PC-9 (cell line): Measurements from ENCODE around the gene ADGRA3. TPM values are rescaled to one million over a fixed set of nuclear protein-coding genes. Genes with fewer than 3 reads are reported as not detected.

Experiments
- BruUV-seq: library from RNA; stranded (reverse); fragments of 400-500 nt; replicated peaks from 2 replicates; lab custom pipeline; 2021; lab: Mats Ljungman, UMichigan
- CTCF ChIA-PET: fragments of 300-600 bp; sonication (Branson Sonifier 250); formaldehyde crosslinking; loops from one replicate; lab custom pipeline; 2022; ENCODE audit warnings: antibody characterized with exemption; lab: Charles Lee
- POLR2A ChIA-PET: fragments of 300-600 bp; sonication (Branson Sonifier 250); formaldehyde crosslinking; loops from one replicate; lab custom pipeline; 2022; ENCODE audit warnings: antibody characterized with exemption; ENCODE audit not compliant: unreplicated experiment; lab: Charles Lee
- DNase-seq, 2 experiments: peaks; one replicate each; pipeline versions ENCODE4 v3.0.0 to v3.0.0-alpha.2; 2015 to 2022; ENCODE audit warnings: mixed read lengths in 1 of 2
- H2AFZ ChIP-seq: fragments of 200-600 bp; sonication (generic); 2 replicates; pipeline ENCODE4 v1.8.1; 2017; ENCODE audit warnings: antibody characterized with exemption
- H3F3A ChIP-seq: fragments of 200-600 bp; sonication (generic); 2 replicates; pipeline ENCODE4 v1.8.1; 2017; ENCODE audit warnings: antibody characterized with exemption, mild to moderate bottlenecking, low read depth; ENCODE audit not compliant: insufficient read depth
- H3K27ac ChIP-seq: fragments of 200-600 bp; sonication (generic); 2 replicates; pipeline ENCODE4 v1.6.1; 2016; ENCODE audit warnings: mixed run types
- H3K27me3 ChIP-seq: fragments of 200-600 bp; sonication (generic); 2 replicates; pipeline ENCODE4 v1.6.1; 2016; ENCODE audit warnings: low read depth, mixed run types; ENCODE audit not compliant: insufficient read depth
- H3K36me3 ChIP-seq: fragments of 200-600 bp; sonication (generic); 2 replicates; pipeline ENCODE4 v1.6.1; 2016; ENCODE audit warnings: low read depth, mixed run types
- H3K4me1 ChIP-seq: fragments of 200-600 bp; sonication (generic); replicated peaks from 2 replicates; pipeline ENCODE4 v1.6.1; 2016; ENCODE audit warnings: mixed run types; ENCODE audit not compliant: insufficient read depth
- H3K4me2 ChIP-seq: fragments of 200-600 bp; sonication (generic); 2 replicates; pipeline ENCODE4 v1.6.1; 2017; ENCODE audit warnings: mixed run types
- H3K4me3 ChIP-seq: fragments of 200-600 bp; sonication (generic); 2 replicates; pipeline ENCODE4 v1.6.1; 2016; ENCODE audit warnings: mixed run types
- H3K79me2 ChIP-seq: fragments of 200-600 bp; sonication (generic); 2 replicates; pipeline ENCODE4 v1.6.1; 2017; ENCODE audit warnings: low read depth, mixed run types
- H3K9me2 ChIP-seq: fragments of 200-600 bp; sonication (generic); 2 replicates; pipeline ENCODE4 v1.8.1; 2017; ENCODE audit warnings: mild to moderate bottlenecking; ENCODE audit not compliant: insufficient read depth
- H3K9me3 ChIP-seq: fragments of 200-600 bp; sonication (generic); 2 replicates; pipeline ENCODE4 v1.8.1; 2016; ENCODE audit warnings: low read depth; ENCODE audit not compliant: insufficient read depth
- H4K20me1 ChIP-seq: fragments of 200-600 bp; sonication (generic); 2 replicates; pipeline ENCODE4 v1.8.1; 2017; ENCODE audit not compliant: insufficient read depth
- EZH2 ChIP-seq: fragments of 200-600 bp; sonication (generic); IDR thresholded peaks from 2 replicates; pipeline ENCODE4 v1.8.0; 2017; ENCODE audit warnings: antibody characterized with exemption, low read depth
- intact Hi-C: fragments of 100-400 bp; cut with micrococcal nuclease; formaldehyde crosslinking; loops from one replicate; pipeline ENCODE4 v1.10.0; 2022; ENCODE audit not compliant: unreplicated experiment
- total RNA-seq: library from RNA; stranded (reverse); gene quantifications from 2 replicates; pipeline ENCODE4 v1.2.3, GENCODE V29; 2021
- TF ChIP-seq, protein P1 (sequence below): fragments of 200-600 bp; sonication (generic); conservative IDR thresholded peaks from 2 replicates; pipeline ENCODE4 v1.6.1; 2017; ENCODE audit warnings: mixed run types, antibody characterized with exemption, mild to moderate bottlenecking, moderate library complexity

Gene ADGRA3
- total RNA-seq, 1 experiment from 2014 or later, result 40.5 TPM

GRCh38 chr4:22356987-22357596, 158.8 kb downstream of the ADGRA3 start:
- BruUV-seq, result no TSS peak
- TF ChIP-seq EZH2, result no peak
- TF ChIP-seq, protein P1, sequence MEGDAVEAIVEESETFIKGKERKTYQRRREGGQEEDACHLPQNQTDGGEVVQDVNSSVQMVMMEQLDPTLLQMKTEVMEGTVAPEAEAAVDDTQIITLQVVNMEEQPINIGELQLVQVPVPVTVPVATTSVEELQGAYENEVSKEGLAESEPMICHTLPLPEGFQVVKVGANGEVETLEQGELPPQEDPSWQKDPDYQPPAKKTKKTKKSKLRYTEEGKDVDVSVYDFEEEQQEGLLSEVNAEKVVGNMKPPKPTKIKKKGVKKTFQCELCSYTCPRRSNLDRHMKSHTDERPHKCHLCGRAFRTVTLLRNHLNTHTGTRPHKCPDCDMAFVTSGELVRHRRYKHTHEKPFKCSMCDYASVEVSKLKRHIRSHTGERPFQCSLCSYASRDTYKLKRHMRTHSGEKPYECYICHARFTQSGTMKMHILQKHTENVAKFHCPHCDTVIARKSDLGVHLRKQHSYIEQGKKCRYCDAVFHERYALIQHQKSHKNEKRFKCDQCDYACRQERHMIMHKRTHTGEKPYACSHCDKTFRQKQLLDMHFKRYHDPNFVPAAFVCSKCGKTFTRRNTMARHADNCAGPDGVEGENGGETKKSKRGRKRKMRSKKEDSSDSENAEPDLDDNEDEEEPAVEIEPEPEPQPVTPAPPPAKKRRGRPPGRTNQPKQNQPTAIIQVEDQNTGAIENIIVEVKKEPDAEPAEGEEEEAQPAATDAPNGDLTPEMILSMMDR, result no peak
- intact Hi-C loops, result loop anchor here (10.0 kb wide), 1 partner anchor 232 kb away; no protein-coding TSS in a partner anchor
- Histone ChIP-seq H3K79me2 (no peaks in the 10 kb centered on the region), H2AFZ (no peak overlapping the region), H3K9me2 (no peaks in the 10 kb centered on the region), H3K27ac (no peak overlapping the region), H3K9me3 (no peaks in the 10 kb centered on the region), H3K36me3 (no peaks in the 10 kb centered on the region), H3K27me3 (no peaks in the 10 kb centered on the region), H3K4me3 (no peak overlapping the region), H3K4me1 (no peaks in the 10 kb centered on the region), H3F3A (no peaks in the 10 kb centered on the region), H4K20me1 (no peaks in the 10 kb centered on the region), H3K4me2 (no peak overlapping the region)
- CTCF ChIA-PET, result no interaction called here
- POLR2A ChIA-PET, result no interaction called here
- DNase-seq, result no peak

DNA sequence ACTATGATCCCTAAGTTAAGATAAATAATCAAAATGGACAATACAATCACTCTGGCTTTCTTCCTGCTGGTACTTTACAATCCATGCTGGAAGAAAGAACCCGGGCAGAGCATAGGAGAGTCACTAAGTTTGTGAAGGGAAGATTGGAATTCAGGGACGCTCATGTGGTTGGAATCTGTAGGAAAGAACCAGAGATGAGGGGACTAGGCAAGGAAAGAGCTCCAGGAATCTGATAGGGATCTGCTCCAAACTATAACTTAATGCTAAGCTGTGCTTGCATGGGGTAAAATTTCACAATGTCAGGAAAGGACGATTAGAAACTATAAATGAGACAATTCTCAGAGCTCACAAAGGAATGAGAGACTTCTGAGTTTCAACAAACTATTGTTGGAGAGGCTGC, 167.5 kb downstream of the ADGRA3 start:
- no peaks in the 10 kb centered on the region for H3K9me2 ChIP-seq
- no peaks in the 10 kb centered on the region for H3K27me3 ChIP-seq
- no peaks in the 10 kb centered on the region for H3F3A ChIP-seq
- no TSS peak for BruUV-seq
- no peak overlapping the region for H3K4me3 ChIP-seq
- TF ChIP-seq, protein P1, result no peak
- TF ChIP-seq EZH2, result no peak
- intact Hi-C loops, result no loop called here
- H3K9me3 ChIP-seq, result no peaks in the 10 kb centered on the region
- no peak overlapping the region for H2AFZ ChIP-seq
- H3K79me2 ChIP-seq, result no peaks in the 10 kb centered on the region
- no peaks in the 10 kb centered on the region for H3K36me3 ChIP-seq
- H4K20me1 ChIP-seq, result no peaks in the 10 kb centered on the region
- H3K27ac ChIP-seq, result no peak overlapping the region
- POLR2A ChIA-PET, result no interaction called here
- H3K4me1 ChIP-seq, result no peaks in the 10 kb centered on the region
- CTCF ChIA-PET, result no interaction called here
- DNase-seq, result no peak
- H3K4me2 ChIP-seq, result no peak overlapping the region

GRCh38 chr4:22345678-22346077, 170.2 kb downstream of the ADGRA3 start:
- H3K4me3 ChIP-seq, result no peak overlapping the region
- no peaks in the 10 kb centered on the region for H3K9me2 ChIP-seq
- POLR2A ChIA-PET, result no interaction called here
- H3F3A ChIP-seq, result no peaks in the 10 kb centered on the region
- H3K79me2 ChIP-seq, result no peaks in the 10 kb centered on the region
- H3K27me3 ChIP-seq, result no peaks in the 10 kb centered on the region
- CTCF ChIA-PET, result no interaction called here
- H3K36me3 ChIP-seq, result no peaks in the 10 kb centered on the region
- H4K20me1 ChIP-seq, result no peaks in the 10 kb centered on the region
- no peaks in the 10 kb centered on the region for H3K9me3 ChIP-seq
- no peak overlapping the region for H3K4me2 ChIP-seq
- H3K27ac ChIP-seq, result no peak overlapping the region
- DNase-seq, result no peak
- TF ChIP-seq EZH2, result no peak
- TF ChIP-seq, protein P1, result no peak
- no TSS peak for BruUV-seq
- intact Hi-C loops, result no loop called here
- H3K4me1 ChIP-seq, result no peaks in the 10 kb centered on the region
- no peak overlapping the region for H2AFZ ChIP-seq
